AG10803 (cell line): ENCODE data around the gene UBXN2A.

Experiments
- DNase-seq: peaks from one replicate; pipeline ENCODE4 v3.0.0; 2010; ENCODE audit warnings: low read depth
- H3K4me3 ChIP-seq: 2 replicates; pipeline ENCODE4 v1.5.1; 2011; ENCODE audit warnings: mild to moderate bottlenecking, low read length, control low read depth
- CTCF ChIP-seq: conservative IDR thresholded peaks from 2 replicates; pipeline ENCODE4 v1.5.1; 2011; ENCODE audit warnings: mild to moderate bottlenecking, low read length, control low read depth, inconsistent platforms

The UBXN2A gene

GRCh38 chr2:24019729-24020128 is 79.5 kb downstream of the UBXN2A start:
- DNase-seq: no peak
- no peak overlapping the region for H3K4me3 ChIP-seq
- TF ChIP-seq CTCF: no peak

- no peak for DNase-seq
- no peak overlapping the region for H3K4me3 ChIP-seq
- TF ChIP-seq CTCF: no peak
These were observed 80.0 kb downstream of the UBXN2A start for GRCh38 chr2:24020244-24020643.

- peak; percentile 23; the same call in 1 of the 2 replicates for TF ChIP-seq CTCF
- DNase-seq: no peak
- H3K4me3 ChIP-seq: no peak overlapping the region
These were observed 81.1 kb downstream of the UBXN2A start for GRCh38 chr2:24021122-24021998.

- DNase-seq: no peak
- no peak overlapping the region for H3K4me3 ChIP-seq
- no peak for TF ChIP-seq CTCF
These were observed 82.2 kb downstream of the UBXN2A start for GRCh38 chr2:24022324-24022974.

- no peak overlapping the region for H3K4me3 ChIP-seq
- no peak for DNase-seq
- no peak for TF ChIP-seq CTCF
These were observed 82.8 kb downstream of the UBXN2A start for GRCh38 chr2:24022975-24023575.

- TF ChIP-seq CTCF: peak; percentile 28
- DNase-seq: peak; percentile 21
- no peak overlapping the region for H3K4me3 ChIP-seq
These were observed 83.8 kb downstream of the UBXN2A start for GRCh38 chr2:24024018-24024417.
